Nephron (organoid): ENCODE measurements around the gene ING5.
"Not testable (repeated sequence)": the region's sequence is repeated elsewhere in the genome, so short reads cannot be mapped to it uniquely, and the experiment has no call there.

Experiments
- H3K27ac Mint-ChIP-seq, 3 experiments: 2 replicates each; pipeline ENCODE4 v1.8.0; 2020; ENCODE audit warnings: mixed read lengths in 3 of 3, mild to moderate bottlenecking in 2 of 3, moderate library complexity in 1 of 3
- H3K27me3 Mint-ChIP-seq: 2 replicates; pipeline ENCODE4 v1.8.0; 2021; ENCODE audit warnings: low read depth, mild to moderate bottlenecking, moderate library complexity, mixed read lengths
- H3K36me3 Mint-ChIP-seq: 2 replicates; pipeline ENCODE4 v1.8.0; 2020; ENCODE audit warnings: low read depth, mixed read lengths
- H3K4me1 Mint-ChIP-seq: 2 replicates; pipeline ENCODE4 v1.8.0; 2020; ENCODE audit warnings: mixed read lengths
- H3K4me3 Mint-ChIP-seq, 3 experiments: 2 replicates each; pipeline ENCODE4 v1.8.0; 2020; ENCODE audit warnings: mild to moderate bottlenecking in 3 of 3, mixed read lengths in 3 of 3, moderate library complexity in 2 of 3
- H3K9me3 Mint-ChIP-seq: 2 replicates; pipeline ENCODE4 v1.8.0; 2020; ENCODE audit warnings: mixed read lengths
- CTCF ChIP-seq, 3 experiments: fragments of 200-600 bp; sonication (generic); IDR thresholded peaks; one replicate each; pipeline ENCODE4 v1.5.0; 2021; ENCODE audit warnings: antibody characterized with exemption in 3 of 3; ENCODE audit not compliant: unreplicated experiment in 3 of 3

Gene ING5

GRCh38 chr2:241755777-241756176 is 53.9 kb downstream of the ING5 start:
- TF ChIP-seq CTCF (IDR thresholded peaks at IDR 0.05; ENCODE audit: unreplicated experiment in 3 of 3) = no peak
- Mint-ChIP-seq H3K27me3 (no peaks in the 10 kb centered on the region), H3K9me3 (peaks cover 3% of the 10 kb centered on the region), H3K4me1 (peaks cover 11% of the 10 kb centered on the region), H3K4me3 (no peak overlapping the region), H3K36me3 (peaks cover 49% of the 10 kb centered on the region), H3K27ac (no peak overlapping the region)

- Mint-ChIP-seq H3K4me3 (no peak overlapping the region), H3K36me3 (peaks cover 43% of the 10 kb centered on the region), H3K27me3 (peaks cover 3% of the 10 kb centered on the region), H3K4me1 (peaks cover 24% of the 10 kb centered on the region), H3K27ac (peak overlapping the region; percentile 26 to 87 (median 80)), H3K9me3 (peaks cover 5% of the 10 kb centered on the region)
- TF ChIP-seq CTCF (IDR thresholded peaks at IDR 0.05; ENCODE audit: unreplicated experiment in 3 of 3) = no peak
Measured at GRCh38 chr2:241759067-241759807, 57.4 kb downstream of the ING5 start.

- Mint-ChIP-seq H3K4me1 (peaks cover 29% of the 10 kb centered on the region), H3K27ac (peak overlapping the region in 2 of 3 experiments; percentile 80 to 87), H3K36me3 (peaks cover 41% of the 10 kb centered on the region)
- not testable (repeated sequence) for H3K4me3 Mint-ChIP-seq, H3K27me3 Mint-ChIP-seq, H3K9me3 Mint-ChIP-seq
Measured at GRCh38 chr2:241759893-241760292, 58.1 kb downstream of the ING5 start.

DNA sequence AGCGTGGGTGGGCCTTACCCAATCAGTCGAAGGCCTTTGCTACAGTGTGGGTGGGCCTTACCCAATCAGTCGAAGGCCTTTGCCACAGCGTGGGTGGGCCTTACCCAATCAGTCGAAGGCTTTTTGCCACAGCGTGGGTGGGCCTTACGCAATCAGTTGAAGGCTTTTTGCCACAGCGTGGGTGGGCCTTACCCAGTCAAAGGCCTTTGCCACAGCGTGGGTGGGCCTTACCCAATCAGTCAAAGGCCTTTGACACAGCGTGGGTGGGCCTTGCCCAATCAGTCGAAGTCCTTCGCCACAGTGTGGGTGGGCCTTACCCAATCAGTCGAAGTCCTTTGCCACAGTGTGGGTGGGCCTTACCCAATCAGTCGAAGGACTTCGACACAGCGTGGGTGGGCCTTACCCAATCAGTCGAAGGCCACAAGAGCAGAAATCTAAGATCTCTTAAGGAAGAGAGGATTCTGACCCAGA is 58.5 kb downstream of the ING5 start:
- no peak overlapping the region for H3K27ac Mint-ChIP-seq
- H3K4me1 Mint-ChIP-seq = peaks cover 29% of the 10 kb centered on the region
- H3K27me3 Mint-ChIP-seq = peaks cover 3% of the 10 kb centered on the region
- no peak overlapping the region for H3K4me3 Mint-ChIP-seq
- H3K36me3 Mint-ChIP-seq = peaks cover 41% of the 10 kb centered on the region
- peaks cover 5% of the 10 kb centered on the region for H3K9me3 Mint-ChIP-seq
- TF ChIP-seq CTCF (IDR thresholded peaks at IDR 0.05; ENCODE audit: unreplicated experiment in 3 of 3) = no peak

DNA sequence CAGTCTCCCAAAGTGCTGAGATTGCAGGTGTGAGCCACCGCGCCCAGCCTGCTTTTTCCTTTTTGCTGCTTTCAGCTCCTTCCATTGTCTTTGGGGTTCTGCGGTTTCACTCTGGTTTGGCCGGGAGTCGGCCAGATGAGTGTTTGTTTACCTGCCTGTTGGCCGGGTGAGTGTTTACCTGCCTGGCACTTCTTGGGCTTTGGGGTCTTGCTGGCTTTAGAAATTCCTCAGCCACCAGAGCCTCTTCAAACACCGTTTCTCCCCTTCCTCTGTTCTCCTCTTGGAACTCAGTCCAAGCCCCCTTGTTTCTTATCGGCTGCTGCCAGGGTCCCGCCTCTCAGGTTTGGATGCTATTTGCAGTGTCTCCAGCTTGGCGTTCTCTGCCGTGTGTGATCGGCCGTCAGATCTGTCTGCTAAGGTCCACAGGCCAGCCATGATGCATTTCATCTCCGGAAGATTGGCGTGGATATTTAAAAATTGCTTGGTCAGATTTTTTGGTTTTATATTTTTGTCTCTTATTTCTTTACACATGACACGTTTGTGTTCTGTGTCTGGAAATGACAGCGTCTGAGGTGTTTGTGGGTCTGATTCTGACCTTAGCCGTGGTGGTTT is 60.6 kb downstream of the ING5 start:
- Mint-ChIP-seq H3K27me3 (peaks cover 3% of the 10 kb centered on the region), H3K4me3 (no peak overlapping the region), H3K36me3 (peaks cover 34% of the 10 kb centered on the region), H3K27ac (peak overlapping the region in 2 of 3 experiments; percentile 60 to 71), H3K4me1 (peaks cover 29% of the 10 kb centered on the region), H3K9me3 (peaks cover 5% of the 10 kb centered on the region)
- TF ChIP-seq CTCF (IDR thresholded peaks at IDR 0.05; ENCODE audit: unreplicated experiment in 3 of 3) = no peak

DNA sequence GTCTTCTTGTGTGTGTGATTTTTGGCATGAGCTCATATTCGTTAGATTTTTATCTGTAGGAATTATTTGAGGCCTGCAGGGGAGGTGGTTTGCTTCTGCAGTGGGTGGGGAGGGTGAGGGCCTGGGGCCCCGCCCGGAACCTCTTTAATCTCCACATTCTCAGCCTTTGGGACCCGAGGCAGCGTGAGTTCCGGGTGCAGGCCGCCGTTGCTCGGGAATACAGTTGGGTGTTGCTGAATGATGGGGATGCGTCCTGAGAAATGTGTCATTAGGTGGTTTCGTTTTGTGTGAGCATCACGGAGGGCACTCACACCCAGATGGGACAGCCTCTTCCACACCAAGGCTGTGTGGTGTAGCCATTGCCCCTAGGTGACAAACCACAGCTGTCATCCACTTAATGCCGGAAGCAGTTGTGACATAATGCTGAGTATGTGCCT is 61.1 kb downstream of the ING5 start:
- Mint-ChIP-seq H3K4me1 (peaks cover 29% of the 10 kb centered on the region), H3K4me3 (no peak overlapping the region), H3K27ac (peak overlapping the region in 2 of 3 experiments; percentile 60 to 71), H3K9me3 (peaks cover 5% of the 10 kb centered on the region), H3K36me3 (peaks cover 31% of the 10 kb centered on the region), H3K27me3 (peaks cover 3% of the 10 kb centered on the region)
- TF ChIP-seq CTCF (IDR thresholded peaks at IDR 0.05; ENCODE audit: unreplicated experiment in 3 of 3) = no peak
